OCI-LY3 (cell line): Measurements from ENCODE around the gene GGCT.
"Not testable (repeated sequence)": the region's sequence is repeated elsewhere in the genome, so short reads cannot be mapped to it uniquely, and the experiment has no call there.

ENCODE experiments used
- H2AFZ ChIP-seq: fragments of 200-600, 300-600 bp; shearing (Covaris generic); 2 replicates; pipeline ENCODE4 v1.6.0; 2014; ENCODE audit warnings: antibody characterized with exemption, low read depth, low read length
- H3K27ac ChIP-seq: fragments of 200-600, 300-600 bp; sonication (generic); 2 replicates; pipeline ENCODE4 v1.5.1; 2014; ENCODE audit warnings: mild to moderate bottlenecking, low read length, moderate library complexity, mixed read lengths
- H3K27me3 ChIP-seq: fragments of 200-600, 300-600 bp; sonication (generic); 2 replicates; pipeline ENCODE4 v1.6.1; 2014; ENCODE audit warnings: low read depth, low read length, mixed read lengths
- H3K36me3 ChIP-seq: fragments of 200-600, 300-600 bp; sonication (generic); replicated peaks from 2 replicates; pipeline ENCODE3; 2014; ENCODE audit warnings: low read depth, low read length, mixed read lengths
- H3K4me1 ChIP-seq: fragments of 300-600, 200-600 bp; sonication (generic); 2 replicates; pipeline ENCODE4 v1.6.1; 2014; ENCODE audit warnings: low read length, mixed read lengths
- H3K4me2 ChIP-seq: fragments of 200-600, 300-600 bp; sonication (generic); 2 replicates; pipeline ENCODE4 v1.6.1; 2014; ENCODE audit warnings: low read length, mixed read lengths
- H3K4me3 ChIP-seq: fragments of 300-600, 200-600 bp; sonication (generic); 2 replicates; pipeline ENCODE4 v1.5.1; 2014; ENCODE audit warnings: antibody characterized with exemption, mild to moderate bottlenecking, low read length, moderate library complexity
- H3K79me2 ChIP-seq: fragments of 300-600, 200-600 bp; shearing (Covaris generic); 2 replicates; pipeline ENCODE4 v1.6.1; 2014; ENCODE audit warnings: mild to moderate bottlenecking, low read length, mixed read lengths
- H3K9ac ChIP-seq: fragments of 300-600, 200-600 bp; shearing (Covaris generic); 2 replicates; pipeline ENCODE4 v1.6.0; 2014; ENCODE audit warnings: mild to moderate bottlenecking, low read length, moderate library complexity
- H3K9me3 ChIP-seq: fragments of 200-600, 300-600 bp; shearing (Covaris generic); 2 replicates; pipeline ENCODE4 v1.6.1; 2014; ENCODE audit warnings: low read length, mixed read lengths; ENCODE audit not compliant: insufficient read depth
- H4K20me1 ChIP-seq: fragments of 200-600, 300-600 bp; sonication (generic); 2 replicates; pipeline ENCODE4 v1.6.1; 2016; ENCODE audit warnings: low read length, mixed read lengths; ENCODE audit not compliant: insufficient read depth
- CTCF ChIP-seq: fragments of 200-600, 300-600 bp; sonication (generic); IDR thresholded peaks from 2 replicates; pipeline ENCODE4 v1.5.1; 2014; ENCODE audit warnings: antibody characterized with exemption, low read length, low read depth
- EZH2phosphoT487 ChIP-seq: fragments of 200-600 bp; shearing (Covaris generic); IDR thresholded peaks from 2 replicates; pipeline ENCODE4 v1.6.1; 2018; ENCODE audit warnings: antibody characterized with exemption, mixed run types, low read depth

The GGCT gene

GRCh38 chr7:30528779-30529178 is 24.1 kb upstream of the GGCT start:
- Histone ChIP-seq H3K36me3 (no peaks in the 10 kb centered on the region), H3K79me2 (no peaks in the 10 kb centered on the region), H3K27ac (no peak overlapping the region), H3K4me1 (no peaks in the 10 kb centered on the region), H3K9me3 (no peaks in the 10 kb centered on the region), H3K4me2 (no peak overlapping the region), H3K27me3 (no peaks in the 10 kb centered on the region), H3K4me3 (no peak overlapping the region), H2AFZ (no peak overlapping the region), H4K20me1 (no peaks in the 10 kb centered on the region), H3K9ac (no peak overlapping the region)
- TF ChIP-seq EZH2phosphoT487 (no peak), CTCF (no peak)

DNA sequence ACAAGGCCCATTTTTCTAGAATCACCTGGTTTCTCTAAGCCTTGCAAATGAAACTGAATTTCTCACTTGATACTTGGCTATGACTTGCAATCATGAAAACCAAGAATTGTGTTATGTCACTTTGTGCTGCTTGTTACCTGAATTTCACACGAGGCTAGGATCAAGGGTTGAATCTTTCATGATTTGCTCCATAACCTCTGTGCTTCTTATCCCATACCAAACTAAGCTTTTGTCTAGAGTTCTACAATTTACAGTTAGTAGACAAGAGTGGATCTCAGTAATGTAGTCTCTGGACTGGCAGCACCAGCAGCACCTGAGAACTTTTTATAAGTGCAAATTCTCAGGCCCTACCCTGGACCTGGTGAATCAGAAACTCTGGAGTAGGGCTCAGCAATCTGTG is 22.7 kb upstream of the GGCT start:
- H3K4me1 ChIP-seq, H3K4me2 ChIP-seq, H2AFZ ChIP-seq, H3K36me3 ChIP-seq, H4K20me1 ChIP-seq, H3K4me3 ChIP-seq, H3K27ac ChIP-seq, H3K27me3 ChIP-seq, H3K9me3 ChIP-seq, H3K79me2 ChIP-seq, H3K9ac ChIP-seq: not testable (repeated sequence)

- Histone ChIP-seq H3K27ac (no peak overlapping the region), H4K20me1 (no peaks in the 10 kb centered on the region), H3K4me2 (no peak overlapping the region), H3K4me1 (no peaks in the 10 kb centered on the region), H3K4me3 (no peak overlapping the region), H3K36me3 (no peaks in the 10 kb centered on the region), H3K79me2 (no peaks in the 10 kb centered on the region), H3K9ac (no peak overlapping the region), H3K27me3 (no peaks in the 10 kb centered on the region), H3K9me3 (no peaks in the 10 kb centered on the region), H2AFZ (no peak overlapping the region)
- no peak for TF ChIP-seq CTCF
- TF ChIP-seq EZH2phosphoT487: no peak
Observed at GRCh38 chr7:30526163-30526562, 21.5 kb upstream of the GGCT start.

DNA sequence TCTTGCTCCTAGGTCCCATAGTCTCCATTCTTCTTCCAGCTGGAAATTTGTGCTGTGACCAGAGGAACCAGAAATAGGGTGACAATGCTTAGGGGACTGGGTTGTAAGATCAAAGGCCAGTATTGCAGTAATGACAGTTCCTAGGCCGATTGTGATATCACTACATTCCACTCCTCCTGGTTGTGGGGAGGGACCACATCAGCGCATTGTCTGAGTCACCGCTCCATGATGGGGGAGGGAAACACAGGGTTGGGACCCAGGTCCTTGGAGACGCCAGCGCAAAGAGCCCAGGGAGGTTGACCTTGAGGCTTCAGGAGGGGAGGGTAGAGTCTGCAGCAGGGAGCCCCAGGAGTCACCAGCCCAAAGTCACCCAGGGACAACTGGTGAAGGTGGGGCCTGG is 20.8 kb upstream of the GGCT start:
- no peaks in the 10 kb centered on the region for H3K36me3 ChIP-seq
- no peak overlapping the region for H2AFZ ChIP-seq
- H3K4me1 ChIP-seq: peaks cover 5% of the 10 kb centered on the region
- no peaks in the 10 kb centered on the region for H4K20me1 ChIP-seq
- H3K79me2 ChIP-seq: no peaks in the 10 kb centered on the region
- H3K4me2 ChIP-seq: no peak overlapping the region
- no peak for TF ChIP-seq EZH2phosphoT487
- no peak for TF ChIP-seq CTCF
- H3K9ac ChIP-seq: no peak overlapping the region
- no peak overlapping the region for H3K4me3 ChIP-seq
- H3K27ac ChIP-seq: no peak overlapping the region
- no peaks in the 10 kb centered on the region for H3K27me3 ChIP-seq
- no peaks in the 10 kb centered on the region for H3K9me3 ChIP-seq

- Histone ChIP-seq H3K27me3 (no peaks in the 10 kb centered on the region), H2AFZ (no peak overlapping the region), H3K9me3 (no peaks in the 10 kb centered on the region), H3K9ac (no peak overlapping the region), H3K79me2 (no peaks in the 10 kb centered on the region), H4K20me1 (no peaks in the 10 kb centered on the region), H3K4me1 (peaks cover 8% of the 10 kb centered on the region), H3K27ac (no peak overlapping the region), H3K4me2 (no peak overlapping the region), H3K4me3 (no peak overlapping the region), H3K36me3 (no peaks in the 10 kb centered on the region)
- TF ChIP-seq CTCF: no peak
- TF ChIP-seq EZH2phosphoT487: no peak
Observed at GRCh38 chr7:30524545-30524944, 19.9 kb upstream of the GGCT start.
